Hepatocyte (in vitro differentiated cells): ENCODE measurements around the gene GPR15. TPM values are rescaled to one million over a fixed set of nuclear protein-coding genes. Genes with fewer than 3 reads are reported as not detected.

Experiments used
- DNase-seq: peaks from one replicate; pipeline ENCODE4 v3.0.0-alpha.2; 2016; ENCODE audit warnings: low spot score
- H2AFZ ChIP-seq: fragments of 200-600 bp; sonication (generic); 2 replicates; pipeline ENCODE4 v1.6.0; 2016; ENCODE audit warnings: antibody characterized with exemption, mild to moderate bottlenecking
- H3K27ac ChIP-seq: fragments of 200-600 bp; sonication (generic); 2 replicates; pipeline ENCODE4 v1.5.1; 2016; ENCODE audit warnings: mild to moderate bottlenecking
- H3K27me3 ChIP-seq: fragments of 200-600 bp; sonication (generic); 2 replicates; pipeline ENCODE4 v1.6.1; 2016
- H3K36me3 ChIP-seq: fragments of 200-600 bp; sonication (generic); replicated peaks from 2 replicates; pipeline ENCODE4 v1.5.1; 2016; ENCODE audit warnings: low read depth; ENCODE audit not compliant: insufficient read depth
- H3K4me1 ChIP-seq: fragments of 200-600 bp; sonication (generic); 2 replicates; pipeline ENCODE4 v1.5.1; 2016; ENCODE audit warnings: mild to moderate bottlenecking, moderate library complexity; ENCODE audit not compliant: insufficient read depth
- H3K4me2 ChIP-seq: fragments of 200-600 bp; sonication (generic); 2 replicates; pipeline ENCODE4 v1.6.0; 2016
- H3K4me3 ChIP-seq: fragments of 200-600 bp; sonication (generic); 2 replicates; pipeline ENCODE4 v1.5.1; 2016; ENCODE audit warnings: mild to moderate bottlenecking
- H3K79me2 ChIP-seq: fragments of 200-600 bp; sonication (generic); 2 replicates; pipeline ENCODE4 v1.6.0; 2017; ENCODE audit warnings: mild to moderate bottlenecking
- H3K9me2 ChIP-seq: fragments of 200-600 bp; sonication (generic); replicated peaks from 2 replicates; pipeline ENCODE4 v1.6.0; 2017; ENCODE audit warnings: mild to moderate bottlenecking; ENCODE audit not compliant: insufficient read depth
- H3K9me3 ChIP-seq: fragments of 200-600 bp; sonication (generic); 2 replicates; pipeline ENCODE4 v1.5.1; 2016; ENCODE audit warnings: low read depth, mild to moderate bottlenecking
- H4K20me1 ChIP-seq: fragments of 200-600 bp; sonication (generic); 2 replicates; pipeline ENCODE4 v1.6.0; 2016; ENCODE audit warnings: mild to moderate bottlenecking; ENCODE audit not compliant: insufficient read depth, poor library complexity, severe bottlenecking
- CTCF ChIP-seq: fragments of 200-600 bp; sonication (generic); IDR thresholded peaks from 2 replicates; pipeline ENCODE4 v1.5.1; 2016; ENCODE audit warnings: antibody characterized with exemption, mild to moderate bottlenecking; ENCODE audit not compliant: poor library complexity
- EZH2 ChIP-seq: fragments of 200-600 bp; sonication (generic); IDR thresholded peaks from 2 replicates; pipeline ENCODE4 v1.6.1; 2016; ENCODE audit warnings: antibody characterized with exemption, mild to moderate bottlenecking, borderline replicate concordance
- EZH2phosphoT487 ChIP-seq: fragments of 200-600 bp; sonication (generic); IDR thresholded peaks from one replicate; pipeline ENCODE4 v1.6.1; 2018; ENCODE audit warnings: antibody characterized with exemption, mild to moderate bottlenecking, low read depth, moderate library complexity; ENCODE audit not compliant: unreplicated experiment, severe bottlenecking
- WGBS: methylation state at CpG from one replicate; pipeline ENCODE4 v1.1.6; 2016; ENCODE audit warnings: low lambda C conversion rate; ENCODE audit errors: missing lambda C conversion rate; 5-methylcytosine and 5-hydroxymethylcytosine counted together
- polyA plus RNA-seq: library from polyadenylated mRNA; unstranded; fragments of >200 nt; fragmentation: Nextera tagmentation; extraction: Ambion mirVana; gene quantifications from 2 replicates; pipeline ENCODE4 v1.2.1, GENCODE V29; 2016
- total RNA-seq: library from RNA; depleted of rRNA; stranded (reverse); fragments of >200 nt; gene quantifications from 2 replicates; pipeline ENCODE4 v1.2.3, GENCODE V29; 2014

The GPR15 gene
- total and polyA plus RNA-seq, 2 experiments from 2014 or later: not detected

GRCh38 chr3:98534168-98534567, 2.4 kb downstream of the GPR15 start:
- no peaks in the 10 kb centered on the region for H3K36me3 ChIP-seq
- H2AFZ ChIP-seq: no peak overlapping the region
- WGBS: 91% methylated on average over 2 of the region's 2 CpGs
- no peak overlapping the region for H3K27ac ChIP-seq
- H3K9me2 ChIP-seq: no peaks in the 10 kb centered on the region
- no peak for DNase-seq
- no peaks in the 10 kb centered on the region for H3K4me1 ChIP-seq
- H3K4me2 ChIP-seq: no peak overlapping the region
- no peaks in the 10 kb centered on the region for H3K79me2 ChIP-seq
- H3K27me3 ChIP-seq: no peaks in the 10 kb centered on the region
- no peaks in the 10 kb centered on the region for H3K9me3 ChIP-seq
- H4K20me1 ChIP-seq: no peaks in the 10 kb centered on the region
- TF ChIP-seq EZH2phosphoT487 (no peak), EZH2 (no peak), CTCF (no peak)
- no peak overlapping the region for H3K4me3 ChIP-seq

GRCh38 chr3:98534734-98535133, 3.0 kb downstream of the GPR15 start:
- Histone ChIP-seq H3K27me3 (no peaks in the 10 kb centered on the region), H3K79me2 (no peaks in the 10 kb centered on the region), H3K4me1 (no peaks in the 10 kb centered on the region), H2AFZ (no peak overlapping the region), H3K27ac (no peak overlapping the region), H4K20me1 (no peaks in the 10 kb centered on the region), H3K9me2 (no peaks in the 10 kb centered on the region), H3K36me3 (no peaks in the 10 kb centered on the region), H3K9me3 (no peaks in the 10 kb centered on the region), H3K4me2 (no peak overlapping the region), H3K4me3 (no peak overlapping the region)
- TF ChIP-seq EZH2 (no peak), CTCF (no peak), EZH2phosphoT487 (no peak)
- no peak for DNase-seq
- 95% methylated on average over 1 of the region's 1 CpG for WGBS

- Histone ChIP-seq H3K4me1 (no peaks in the 10 kb centered on the region), H3K36me3 (no peaks in the 10 kb centered on the region), H3K27ac (no peak overlapping the region), H3K79me2 (no peaks in the 10 kb centered on the region), H3K4me3 (no peak overlapping the region), H4K20me1 (no peaks in the 10 kb centered on the region), H2AFZ (no peak overlapping the region), H3K9me2 (no peaks in the 10 kb centered on the region), H3K4me2 (no peak overlapping the region), H3K27me3 (no peaks in the 10 kb centered on the region), H3K9me3 (no peaks in the 10 kb centered on the region)
- TF ChIP-seq EZH2phosphoT487 (no peak), CTCF (no peak), EZH2 (no peak)
- no peak for DNase-seq
- WGBS: 88% methylated on average over 6 of the region's 6 CpGs
These were observed 4.8 kb downstream of the GPR15 start for GRCh38 chr3:98536456-98537017.
